Measurements from ENCODE around the gene COA1.
"Not testable (repeated sequence)": the region's sequence is repeated elsewhere in the genome, so short reads cannot be mapped to it uniquely, and the experiment has no call there.

COA1 gene

DNA sequence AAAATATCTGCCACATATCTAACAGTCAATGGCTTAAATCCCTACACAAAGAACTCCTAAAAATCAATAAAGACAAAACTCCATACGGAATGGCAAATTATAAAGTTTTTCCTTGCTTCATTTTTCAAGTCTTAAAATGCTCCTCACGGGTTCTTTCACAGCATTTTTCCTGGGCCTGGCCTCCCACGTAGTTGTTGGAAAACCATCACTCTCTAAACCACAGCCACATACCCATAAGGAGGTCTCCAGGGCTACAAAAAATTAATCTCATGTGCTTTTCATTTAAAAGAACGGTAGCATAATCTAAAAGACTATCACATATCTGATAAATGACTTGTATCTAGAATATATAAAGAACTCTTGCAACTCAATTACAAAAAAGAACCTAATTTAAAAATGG lies 2.9 kb downstream of the COA1 start:
- no peak for DNase-seq (ENCODE audit: low spot score)

DNA sequence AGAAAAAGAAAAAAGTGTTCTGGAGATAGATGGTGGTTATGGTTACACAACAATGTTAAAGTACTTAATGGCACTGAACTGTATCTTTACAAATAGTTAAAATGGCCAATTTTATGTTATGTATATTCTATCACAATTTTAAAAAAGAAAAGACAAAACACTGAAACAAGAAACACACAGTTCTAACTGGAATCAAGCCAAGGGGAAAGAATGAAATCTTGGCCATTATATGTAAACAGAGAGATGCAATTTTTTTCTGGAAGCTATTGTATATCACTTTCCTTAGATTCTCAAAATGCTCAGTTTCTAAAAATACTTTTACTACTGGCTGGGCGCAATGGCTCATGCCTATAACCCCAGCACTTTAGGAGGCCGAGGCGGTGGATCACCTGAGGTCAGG lies 4.1 kb downstream of the COA1 start:
- no peak for DNase-seq (ENCODE audit: low spot score)

DNA sequence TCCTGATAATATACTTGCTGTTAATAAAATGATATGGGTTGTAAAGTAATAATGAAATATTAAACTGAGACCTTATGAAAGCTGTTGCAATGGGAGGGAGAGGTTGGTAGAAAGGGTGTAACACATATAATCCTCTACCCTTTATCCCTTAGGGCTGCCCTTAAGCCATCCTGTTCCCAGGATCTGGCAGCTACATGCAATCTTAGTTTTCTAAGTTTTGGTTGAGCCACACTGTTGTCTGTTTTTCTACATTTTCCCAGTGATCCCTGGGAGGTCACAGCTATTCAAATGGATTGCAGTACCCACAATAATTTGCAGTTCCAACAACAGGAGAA lies 6.3 kb downstream of the COA1 start:
- DNase-seq (ENCODE audit: low spot score): no peak

DNA sequence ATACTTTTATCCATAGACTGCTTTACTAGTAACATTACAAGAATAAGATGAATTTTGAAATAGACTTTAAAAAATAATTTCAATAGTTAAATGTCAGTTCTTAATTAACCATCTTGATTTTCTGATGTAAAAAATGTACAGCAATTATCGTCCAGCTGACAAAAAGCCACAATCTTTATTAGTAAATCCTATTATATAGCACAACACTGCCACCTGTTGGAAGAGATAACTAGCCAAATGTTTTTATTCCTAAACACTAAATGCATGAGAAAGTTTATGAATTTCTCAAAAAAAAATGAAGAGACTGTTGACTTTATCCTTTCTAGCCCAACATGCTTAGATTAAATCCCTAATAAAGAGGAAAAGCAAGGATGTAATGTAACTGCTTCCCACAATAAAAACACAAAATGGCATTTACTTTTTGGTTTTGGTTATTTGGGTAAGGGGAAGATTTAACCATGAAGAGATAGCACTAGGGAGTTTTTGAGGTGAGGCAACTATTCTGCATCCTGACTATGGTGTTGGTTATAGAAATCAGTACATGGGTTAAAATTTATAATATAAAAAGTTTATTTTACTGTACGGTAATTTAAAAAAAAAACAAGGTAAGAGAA lies 8.0 kb downstream of the COA1 start:
- peak; percentile 85 for DNase-seq (ENCODE audit: low spot score)

DNA sequence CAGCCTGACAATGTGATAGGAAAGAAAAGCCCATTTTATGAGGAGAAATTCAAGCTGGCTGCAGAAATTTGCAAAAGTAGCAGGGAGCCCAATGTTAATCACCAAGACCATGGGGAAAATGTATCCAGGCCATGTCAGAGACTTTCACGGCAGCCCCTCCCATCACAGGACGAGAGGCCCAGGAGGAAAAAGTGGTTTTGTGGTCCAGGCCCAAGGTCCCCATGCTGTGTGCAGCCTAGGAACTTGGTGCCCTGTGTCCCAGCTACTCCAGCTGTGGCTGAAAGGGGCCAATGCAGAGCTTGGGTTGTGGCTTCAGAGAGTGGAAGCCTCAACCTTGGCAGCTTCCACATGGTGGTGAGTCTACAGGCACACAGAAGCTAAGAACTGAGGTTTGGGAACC lies 12.7 kb downstream of the COA1 start:
- no peak for DNase-seq (ENCODE audit: low spot score)

DNA sequence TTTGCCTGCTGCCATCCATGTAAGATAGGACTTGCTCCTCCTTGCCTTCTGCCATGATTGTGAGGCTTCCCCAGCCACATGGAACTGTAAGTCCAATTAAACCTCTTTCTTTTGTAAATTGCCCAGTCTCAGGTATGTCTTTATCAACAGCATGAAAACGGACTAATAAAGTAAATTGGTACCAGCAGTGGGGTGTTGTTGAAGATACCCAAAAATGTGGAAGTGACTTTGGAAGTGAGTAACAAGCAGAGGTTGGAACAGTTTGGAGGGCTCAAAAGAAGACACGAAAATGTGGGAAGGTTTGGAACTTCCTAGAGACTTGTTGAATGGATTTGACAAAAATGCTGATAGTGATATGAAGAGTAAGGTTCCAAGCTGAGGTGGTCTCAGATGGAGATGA lies 13.4 kb downstream of the COA1 start:
- not testable (repeated sequence) for DNase-seq (ENCODE audit: low spot score)

DNA sequence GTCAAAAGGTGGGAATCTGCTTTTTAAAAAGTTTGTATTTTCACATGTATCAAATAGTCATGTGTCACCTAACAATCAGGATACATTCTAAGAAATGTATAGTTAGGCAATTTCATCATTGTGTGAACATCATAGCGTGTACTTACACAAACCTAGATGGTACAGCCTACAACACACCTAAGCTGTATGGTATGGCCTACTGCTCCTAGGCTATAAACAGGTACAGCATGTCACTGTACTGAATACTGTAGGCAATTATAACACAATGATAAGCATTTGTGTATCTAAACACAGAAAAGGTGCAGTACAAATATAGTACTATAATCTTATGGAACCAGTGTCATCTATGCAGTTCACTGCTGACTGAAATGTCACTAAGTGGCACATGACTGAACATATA lies 17.8 kb downstream of the COA1 start:
- DNase-seq (ENCODE audit: low spot score): no peak

DNA sequence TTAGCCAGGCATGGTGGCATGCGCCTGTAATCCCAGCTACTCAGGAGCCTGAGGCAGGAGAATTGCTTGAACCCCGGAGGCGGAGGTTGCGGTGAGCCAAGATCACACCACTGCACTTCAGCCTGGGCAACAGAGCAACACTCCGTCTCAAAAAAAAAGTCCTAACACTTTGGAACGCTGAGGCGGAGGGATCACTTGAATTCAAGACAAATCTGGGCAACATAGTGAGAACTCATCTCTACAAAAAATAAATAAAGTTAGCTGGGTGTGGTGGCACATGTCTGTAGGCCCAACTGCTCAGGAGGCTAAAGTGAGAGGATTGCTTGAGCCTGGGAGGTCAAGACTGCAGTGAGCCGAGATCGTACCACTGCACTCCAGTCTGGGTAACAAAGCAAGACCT lies 21.3 kb downstream of the COA1 start:
- DNase-seq (ENCODE audit: low spot score): not testable (repeated sequence)

DNA sequence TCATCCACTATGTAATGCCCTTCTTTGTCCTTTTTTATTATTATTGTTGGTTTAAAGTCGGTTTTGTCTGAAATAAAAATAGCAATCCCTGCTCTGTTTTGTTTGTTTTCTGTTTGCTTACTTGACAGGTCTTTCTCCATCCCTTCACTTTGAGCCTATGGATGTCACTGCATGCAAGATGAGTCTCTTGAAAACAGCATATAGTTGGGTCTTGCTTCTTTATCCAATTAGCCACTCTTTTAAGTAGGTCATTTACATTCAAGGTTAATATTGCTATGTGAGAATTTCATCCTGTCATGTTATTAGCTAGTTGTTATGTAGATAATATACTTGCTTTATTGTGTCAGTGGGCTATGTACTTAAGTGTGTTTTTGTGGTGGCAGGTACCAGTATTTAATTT lies 25.8 kb downstream of the COA1 start:
- DNase-seq (ENCODE audit: low spot score): no peak

DNA sequence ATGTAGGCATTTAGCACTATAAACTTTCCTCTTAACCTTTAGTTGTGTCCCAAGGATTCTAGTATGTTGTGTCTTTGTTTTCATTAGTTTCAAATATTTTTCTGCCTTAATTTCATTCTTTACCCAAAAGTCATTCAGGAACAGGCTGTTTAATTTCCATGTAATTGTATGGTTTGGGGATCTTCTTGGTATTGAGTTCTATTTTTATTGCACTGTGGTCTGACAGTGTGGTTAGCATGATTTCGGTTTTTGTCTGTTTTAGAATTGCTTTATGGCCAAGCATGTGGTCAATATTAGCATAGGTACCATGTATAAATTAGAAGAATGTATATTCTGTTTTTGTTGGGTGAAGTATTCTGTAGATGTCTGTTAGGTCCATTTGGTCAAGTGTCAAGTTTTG lies 26.3 kb downstream of the COA1 start:
- DNase-seq (ENCODE audit: low spot score): no peak

DNA sequence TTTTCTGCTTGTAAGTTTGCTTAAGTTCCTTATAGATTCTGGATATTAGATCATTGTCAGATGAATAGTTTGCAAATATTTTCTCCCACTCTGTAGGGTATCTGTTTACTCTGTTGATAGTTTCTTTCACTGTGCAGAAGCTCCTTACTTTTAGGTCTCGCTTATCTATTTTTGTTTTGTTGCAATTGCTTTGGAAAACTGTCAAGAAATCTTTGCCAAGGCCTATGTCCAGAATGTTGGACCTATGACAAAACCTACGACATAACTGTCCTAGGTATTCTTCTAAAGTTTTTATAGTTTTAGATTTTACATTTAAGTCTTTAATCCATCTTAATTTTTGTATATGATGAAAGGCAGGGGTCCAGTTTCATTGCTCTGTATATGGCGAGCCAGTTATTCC lies 27.4 kb downstream of the COA1 start:
- no peak for DNase-seq (ENCODE audit: low spot score)

DNA sequence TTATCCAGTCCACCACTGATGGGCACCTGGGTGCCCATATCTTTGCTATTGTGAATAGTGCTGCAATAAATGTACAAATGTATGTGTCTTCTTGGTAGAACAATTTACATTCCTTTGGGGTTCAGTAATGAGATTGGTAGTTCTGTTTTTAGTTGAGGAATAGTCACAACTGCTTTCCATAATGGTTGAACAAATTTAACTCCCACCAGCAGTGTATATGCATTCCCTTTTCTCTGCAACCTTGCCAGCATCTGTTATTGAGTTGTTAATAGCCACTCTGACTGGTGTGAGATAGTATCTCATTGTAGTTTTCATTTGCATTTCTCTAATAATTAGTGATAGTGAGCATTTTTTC lies 27.8 kb downstream of the COA1 start:
- no peak for DNase-seq (ENCODE audit: low spot score)

DNA sequence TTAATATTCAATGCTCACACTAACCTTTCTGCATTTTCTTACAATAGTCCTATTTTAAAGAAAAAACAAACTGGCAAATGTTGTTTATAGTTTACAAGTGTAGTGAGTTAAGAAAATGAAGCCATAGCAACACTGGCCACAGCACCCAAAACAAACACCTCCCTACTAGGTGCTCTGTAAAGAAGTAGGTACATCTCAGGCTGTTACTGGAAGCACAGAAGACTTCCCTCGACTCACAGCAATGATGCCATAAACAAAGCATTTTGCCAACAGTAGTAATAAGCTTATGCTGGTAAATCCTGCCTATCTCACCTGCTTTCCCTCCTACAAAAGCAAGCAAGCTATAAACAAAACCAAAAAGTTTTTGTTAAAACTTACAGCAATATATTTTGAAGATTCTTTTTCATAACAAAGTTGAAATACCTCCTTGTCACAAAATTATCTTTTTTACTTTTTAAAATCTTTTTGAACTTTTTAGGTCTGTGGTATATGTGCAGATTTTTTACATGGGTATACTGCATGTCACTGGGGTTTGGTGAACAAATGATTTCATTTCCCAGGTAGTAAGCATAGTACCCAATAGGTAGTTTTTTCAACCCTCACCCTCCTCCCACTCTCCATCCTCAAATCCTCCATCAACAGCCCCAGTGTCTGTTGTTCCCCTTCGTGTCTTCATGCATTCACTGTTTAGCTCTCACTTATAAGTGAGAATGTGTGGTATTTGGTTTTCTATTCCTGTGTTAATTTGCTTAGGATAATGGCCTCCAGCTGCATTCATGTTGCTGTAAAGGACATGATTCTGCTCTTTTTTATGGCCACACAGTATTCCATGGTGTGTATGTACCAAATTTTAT lies 28.4 kb downstream of the COA1 start:
- DNase-seq (ENCODE audit: low spot score): peak; percentile 21

DNA sequence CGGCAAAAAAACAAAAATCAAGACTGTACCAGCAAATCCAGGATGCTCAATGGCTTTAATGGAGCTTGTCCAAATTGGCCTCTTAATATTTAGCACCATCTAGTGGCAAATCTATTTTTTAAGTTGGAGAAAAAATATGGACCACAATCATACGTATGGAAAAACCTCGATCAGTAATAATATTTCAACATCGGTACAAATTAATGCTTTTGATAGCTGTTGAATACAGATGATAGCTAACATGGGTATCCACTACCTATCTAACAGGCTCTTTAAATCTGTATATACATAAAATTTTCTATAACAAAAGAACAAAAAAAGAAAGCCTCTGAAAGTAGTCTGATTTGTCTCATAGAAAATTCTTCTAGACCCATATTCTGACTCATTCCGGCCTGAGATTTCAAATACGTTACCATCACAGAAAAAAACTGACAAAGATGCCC lies 29.2 kb downstream of the COA1 start:
- peak; percentile 81 for DNase-seq (ENCODE audit: low spot score)

DNA sequence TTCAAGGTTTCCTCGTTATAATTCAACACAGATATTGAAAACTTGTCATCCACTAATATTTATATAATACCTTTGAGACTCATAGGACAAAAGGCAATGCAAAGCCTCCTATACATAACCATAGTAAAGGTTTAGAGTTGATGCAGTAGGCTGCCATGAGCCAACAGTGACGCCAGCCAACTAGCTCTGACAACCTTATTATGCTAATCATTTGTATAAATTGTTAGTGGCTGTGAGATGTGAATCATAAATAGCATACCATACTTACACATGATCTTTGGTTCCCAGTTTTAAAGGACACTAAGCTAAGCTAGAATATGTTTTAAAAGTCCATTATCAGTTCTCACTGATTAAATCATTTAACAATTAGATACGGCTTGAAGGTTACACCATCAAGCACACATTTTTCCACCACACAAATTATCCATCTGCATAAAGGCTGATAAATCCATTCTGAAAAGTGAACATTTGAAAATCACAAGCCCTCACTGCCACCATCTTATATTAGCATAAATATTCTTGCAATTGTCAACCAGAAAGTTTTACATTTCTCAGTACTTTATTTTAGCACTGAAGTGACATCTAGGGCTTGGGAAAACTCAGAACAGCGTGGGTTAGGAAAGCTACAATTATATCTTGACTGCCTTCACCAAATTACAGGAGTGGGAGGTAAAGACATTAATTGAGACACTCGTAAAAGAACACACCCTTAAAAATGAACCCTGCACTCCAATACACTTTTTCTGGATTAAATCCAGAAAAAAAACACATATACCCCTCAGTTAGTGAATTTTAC lies 30.7 kb downstream of the COA1 start:
- no peak for DNase-seq (ENCODE audit: low spot score)

DNA sequence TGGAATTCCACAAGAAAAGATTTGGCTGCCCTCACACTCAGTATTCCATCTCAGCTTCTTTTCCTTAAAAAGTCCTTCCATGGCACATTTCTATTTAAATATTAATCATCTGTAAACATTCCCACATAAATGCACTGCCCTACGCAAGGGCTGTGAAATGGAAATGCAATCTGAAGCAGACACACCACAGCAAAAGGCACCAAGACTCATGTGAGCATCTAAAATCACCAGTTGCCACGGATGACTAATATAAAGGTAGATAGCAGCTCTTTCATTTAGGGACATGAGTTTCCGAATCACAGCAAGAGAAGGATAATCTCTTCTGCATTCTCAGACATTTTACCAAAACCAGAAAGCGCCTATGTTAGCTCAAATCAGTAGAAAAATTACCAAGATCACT lies 31.6 kb downstream of the COA1 start:
- DNase-seq (ENCODE audit: low spot score): no peak

DNA sequence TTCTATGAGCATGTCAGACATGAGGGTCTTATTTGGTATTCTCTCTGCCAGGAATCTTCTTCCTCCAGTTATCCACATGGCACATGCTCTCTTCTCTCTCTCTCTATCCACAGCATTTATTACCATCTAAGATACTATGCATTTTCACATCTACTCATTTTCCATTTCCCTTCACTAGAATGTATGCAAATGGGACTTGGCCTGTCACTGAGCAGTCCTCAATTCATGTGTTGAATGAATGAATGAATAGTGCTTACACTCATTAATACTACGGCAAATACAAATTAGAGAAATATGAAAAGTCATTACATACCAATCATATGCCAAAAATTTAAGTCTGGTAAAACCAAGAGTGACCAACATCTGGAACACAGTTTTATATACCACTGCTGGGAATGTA lies 34.0 kb downstream of the COA1 start:
- no peak for DNase-seq (ENCODE audit: low spot score)

DNA sequence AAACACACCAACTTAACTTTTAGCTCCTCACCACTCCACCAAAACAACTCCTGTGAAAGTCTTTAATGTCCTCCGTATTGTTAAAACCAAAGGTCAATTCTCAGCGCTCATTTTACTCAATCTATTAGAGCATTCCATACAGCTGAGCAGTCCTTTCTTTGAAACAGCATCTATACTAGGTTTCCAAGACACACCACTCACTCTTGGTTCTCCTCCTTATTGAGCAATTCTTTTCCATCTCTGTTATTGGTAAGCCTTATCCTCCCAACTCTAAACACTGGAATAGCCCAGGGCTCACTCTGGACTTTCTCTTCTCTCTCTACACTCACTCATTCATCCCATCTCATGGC lies 34.9 kb downstream of the COA1 start:
- no peak for DNase-seq (ENCODE audit: low spot score)

DNA sequence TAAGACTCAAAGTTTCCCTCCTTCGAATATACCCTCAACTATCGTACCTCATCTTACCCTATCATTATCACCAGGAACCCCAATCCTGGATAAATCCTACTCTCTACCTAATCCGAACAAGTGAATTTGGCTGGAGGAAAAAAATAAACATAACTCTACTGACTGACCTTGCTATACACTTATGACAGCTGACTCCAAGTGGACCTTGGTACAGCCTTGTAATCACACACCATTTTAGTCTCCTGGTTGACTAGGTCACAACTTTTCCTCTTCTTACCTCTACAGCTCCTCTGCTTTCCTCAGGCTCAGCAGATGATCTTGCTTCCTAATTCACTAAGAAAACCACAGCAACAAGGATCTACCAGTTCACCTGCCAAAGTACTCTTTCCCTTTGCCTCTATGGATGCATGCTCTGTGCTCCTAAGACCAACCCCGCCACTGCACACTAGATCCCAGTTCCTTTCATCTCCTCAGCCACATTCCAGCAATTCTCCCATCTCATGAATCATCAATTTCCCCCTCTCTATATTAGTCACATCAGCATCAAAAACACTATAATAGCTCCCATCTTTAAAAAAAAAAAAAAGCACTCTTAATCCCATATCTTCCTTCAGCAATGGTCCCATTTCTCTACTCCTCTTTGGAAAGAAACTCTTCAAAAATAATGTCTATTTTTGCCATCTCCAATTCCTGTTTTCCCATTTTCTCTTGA lies 35.5 kb downstream of the COA1 start:
- no peak for DNase-seq (ENCODE audit: low spot score)

DNA sequence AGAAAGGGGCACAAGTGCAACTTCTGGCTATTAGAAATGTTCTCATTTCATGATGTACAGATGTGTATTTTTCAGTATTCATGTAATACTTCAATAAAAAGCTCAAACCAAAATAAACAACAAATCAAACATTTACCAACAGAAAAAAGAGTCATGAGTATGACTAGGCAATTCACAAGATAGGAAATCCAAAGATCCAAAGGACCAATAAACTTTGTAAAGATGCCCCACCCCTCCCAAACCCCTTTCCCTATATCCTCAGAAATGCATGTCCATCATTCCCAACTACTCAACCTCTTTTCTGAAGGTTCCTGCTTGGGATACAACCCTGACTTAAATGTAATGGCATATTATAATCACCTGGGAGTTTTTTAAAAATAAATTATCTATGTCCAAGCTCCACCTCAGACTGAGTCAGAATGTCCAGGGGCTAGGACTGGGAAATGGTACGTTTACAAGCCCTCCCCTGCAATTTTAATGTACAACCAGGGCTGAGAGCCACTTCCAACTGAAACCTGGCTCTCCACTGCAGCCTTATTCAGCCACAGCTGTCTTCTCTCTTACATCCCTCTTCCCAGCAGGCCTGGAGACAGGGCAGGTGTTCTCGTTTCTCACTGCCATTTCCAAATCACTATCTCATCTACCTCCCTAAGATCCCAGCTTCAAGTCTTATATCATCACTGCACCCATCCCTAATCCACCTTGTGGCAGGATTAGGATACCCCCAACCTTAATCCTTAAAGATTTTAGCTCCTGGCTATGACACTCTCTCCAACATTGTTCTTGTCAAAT lies 36.5 kb downstream of the COA1 start:
- no peak for DNase-seq (ENCODE audit: low spot score)

DNA sequence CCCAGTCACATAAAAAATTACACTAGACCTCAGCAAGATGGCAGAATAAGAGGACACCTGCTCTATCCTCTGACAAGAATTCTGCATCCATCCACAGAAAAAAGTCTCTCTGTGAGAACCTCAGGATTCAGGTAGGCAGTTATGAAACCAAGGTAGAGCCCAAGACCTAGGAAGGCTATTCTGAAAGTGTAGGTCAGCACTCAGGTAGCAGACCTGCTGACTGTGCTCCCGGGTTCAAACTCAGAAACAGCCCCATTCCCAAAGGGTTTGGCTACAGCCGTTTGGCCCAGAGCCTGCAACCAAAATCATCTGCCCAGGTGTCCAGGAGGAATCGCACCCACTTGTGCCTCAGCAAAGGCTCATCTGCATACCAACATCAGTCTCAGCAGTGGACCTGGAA lies 37.7 kb downstream of the COA1 start:
- DNase-seq (ENCODE audit: low spot score): no peak

DNA sequence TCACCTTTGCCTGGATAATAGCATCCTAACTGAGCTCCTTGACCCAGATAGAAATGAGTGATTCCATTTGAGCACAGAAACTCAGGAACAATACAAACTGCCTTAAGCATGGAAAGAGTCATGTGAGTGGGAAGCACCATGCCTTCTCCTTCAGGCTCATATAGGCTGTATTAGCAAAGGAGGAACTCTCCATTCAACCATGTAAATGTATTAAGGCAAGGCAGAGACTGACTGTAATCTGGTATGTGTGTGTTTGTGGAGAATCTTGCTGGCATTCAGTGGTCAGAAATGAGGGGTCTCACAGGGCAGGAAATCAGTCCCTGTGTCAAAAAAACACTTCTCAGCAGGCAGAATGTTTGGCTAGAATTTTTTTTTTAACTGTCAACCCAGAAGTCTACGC lies 40.2 kb downstream of the COA1 start:
- no peak for DNase-seq (ENCODE audit: low spot score)
